Activated T-helper 1 cell treated with anti-CD3 and anti-CD28 coated beads, Interleukin-12 subunit alpha, Interleukin-12 subunit beta, Interleukin-2, Interleukin-4 antibody, amounts not matched to agents 30 ng/mL and 10 ng/mL and 1 ng/mL, durations not matched to agents 14 hours and 24 hours and 36 hours (primary cell): ENCODE data around the gene BCL6. TPM values are rescaled to one million over a fixed set of nuclear protein-coding genes. Genes with fewer than 3 reads are reported as not detected.

ENCODE experiments used
- DNase-seq: peaks from one replicate; pipeline ENCODE4 v3.0.0; 2021; ENCODE audit warnings: low spot score
- H3K27ac Mint-ChIP-seq: one replicate; pipeline ENCODE4 v1.8.0; 2021; ENCODE audit warnings: mild to moderate bottlenecking, mixed read lengths
- H3K27me3 Mint-ChIP-seq: one replicate; pipeline ENCODE4 v1.8.0; 2022; ENCODE audit warnings: mild to moderate bottlenecking, moderate library complexity, mixed read lengths; ENCODE audit not compliant: insufficient read depth
- H3K36me3 Mint-ChIP-seq: one replicate; pipeline ENCODE4 v1.8.0; 2021; ENCODE audit warnings: low read depth, mixed read lengths
- H3K4me1 Mint-ChIP-seq: one replicate; pipeline ENCODE4 v1.8.0; 2021; ENCODE audit warnings: low read depth, mixed read lengths
- H3K4me3 Mint-ChIP-seq: one replicate; pipeline ENCODE4 v1.8.0; 2021; ENCODE audit warnings: mild to moderate bottlenecking, moderate library complexity, mixed read lengths
- H3K9me3 Mint-ChIP-seq: one replicate; pipeline ENCODE4 v1.8.0; 2021; ENCODE audit warnings: mixed read lengths
- intact Hi-C: fragments of 100-400 bp; cut with micrococcal nuclease; formaldehyde crosslinking; loops from one replicate; pipeline ENCODE4 v1.15.1; 2024
- total RNA-seq: library from RNA; stranded (reverse); gene quantifications from 2 replicates; pipeline ENCODE4 v1.2.3, GENCODE V29; 2022

Gene BCL6
- total RNA-seq, 1 donor from 2014 or later: 42.1 TPM

DNA sequence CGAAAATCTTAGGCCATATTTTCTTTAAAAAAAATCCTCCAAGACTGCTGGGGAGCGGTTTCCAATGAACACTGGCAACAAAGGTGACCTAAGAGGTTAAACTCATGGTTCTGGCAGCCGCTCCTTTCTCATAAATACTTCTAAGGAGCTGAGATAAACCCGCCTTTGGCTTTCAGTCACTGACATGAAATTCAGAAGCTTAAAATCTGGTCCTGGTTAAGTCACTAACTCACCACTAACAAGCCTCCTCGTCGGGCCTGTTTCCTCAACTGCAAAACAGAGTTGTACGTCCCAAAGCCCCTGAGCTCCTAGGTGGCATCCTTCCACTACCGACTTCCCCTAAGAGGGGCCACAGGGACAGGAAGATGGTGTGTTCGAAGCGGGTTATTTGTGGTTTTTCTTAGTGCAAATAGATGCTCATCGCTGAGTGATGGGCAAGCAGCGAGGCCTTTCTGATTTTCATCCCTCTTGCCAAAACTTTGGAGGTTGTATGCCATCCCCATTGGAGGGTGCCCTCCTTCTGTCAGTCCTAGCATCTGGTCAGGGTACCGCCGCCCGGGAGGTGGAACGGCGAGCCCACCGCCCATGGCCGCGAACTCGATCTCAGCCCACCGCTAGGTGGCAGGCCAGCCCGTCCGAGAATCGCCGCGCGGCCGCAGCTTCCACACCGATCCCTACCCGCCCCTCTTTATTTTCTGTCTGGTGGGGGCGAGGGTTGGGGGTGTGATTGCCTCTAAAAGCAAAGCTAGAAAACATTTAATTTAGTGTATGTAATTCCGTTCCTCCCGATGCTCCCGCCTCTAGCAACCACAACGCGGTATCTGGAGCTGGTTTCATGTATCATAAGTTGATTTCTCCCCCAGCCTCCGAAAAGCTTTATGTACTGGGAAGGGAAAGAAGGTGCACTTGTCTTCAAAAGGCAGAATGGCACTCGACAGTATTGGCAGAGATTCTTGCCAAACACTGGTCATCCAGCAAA is 4.6 kb downstream of the BCL6 start:
- H3K27ac Mint-ChIP-seq: peak overlapping the region; percentile 98
- H3K36me3 Mint-ChIP-seq: peaks cover 14% of the 10 kb centered on the region
- DNase-seq: peak; percentile 63
- intact Hi-C loops: loop anchor here (2.0 to 5.0 kb wide), 7 partner anchors 432 to 1582 kb away; no protein-coding TSS in a partner anchor
- H3K4me1 Mint-ChIP-seq: peaks cover 64% of the 10 kb centered on the region
- H3K27me3 Mint-ChIP-seq: no peaks in the 10 kb centered on the region
- peak overlapping the region; percentile 96 for H3K4me3 Mint-ChIP-seq
- H3K9me3 Mint-ChIP-seq: no peaks in the 10 kb centered on the region

- Mint-ChIP-seq H3K9me3 (no peaks in the 10 kb centered on the region), H3K27me3 (no peaks in the 10 kb centered on the region), H3K27ac (peak overlapping the region; percentile 98), H3K4me3 (peak overlapping the region; percentile 96), H3K36me3 (peaks cover 20% of the 10 kb centered on the region), H3K4me1 (peaks cover 65% of the 10 kb centered on the region)
- peak; percentile 78 for DNase-seq
- intact Hi-C loops: loop anchor here (1.0 to 10.0 kb wide), 12 partner anchors 433 to 1583 kb away; no protein-coding TSS in a partner anchor
Observed at GRCh38 chr3:187739561-187740332, 5.5 kb downstream of the BCL6 start.

GRCh38 chr3:187739094-187739560 is 6.1 kb downstream of the BCL6 start:
- Mint-ChIP-seq H3K27me3 (no peaks in the 10 kb centered on the region), H3K27ac (peak overlapping the region; percentile 92), H3K9me3 (no peaks in the 10 kb centered on the region), H3K4me1 (peaks cover 71% of the 10 kb centered on the region), H3K4me3 (peak overlapping the region; percentile 96), H3K36me3 (peaks cover 21% of the 10 kb centered on the region)
- no peak for DNase-seq
- intact Hi-C loops: loop anchor here (1.0 to 10.0 kb wide), 5 partner anchors 1014 to 1496 kb away; no protein-coding TSS in a partner anchor

- H3K9me3 Mint-ChIP-seq: no peaks in the 10 kb centered on the region
- peak overlapping the region; percentile 96 for H3K4me3 Mint-ChIP-seq
- peaks cover 71% of the 10 kb centered on the region for H3K4me1 Mint-ChIP-seq
- no peaks in the 10 kb centered on the region for H3K27me3 Mint-ChIP-seq
- H3K27ac Mint-ChIP-seq: peak overlapping the region; percentile 92
- intact Hi-C loops: loop anchor here (1.0 to 10.0 kb wide), 7 partner anchors 1015 to 1496 kb away; no protein-coding TSS in a partner anchor
- DNase-seq: peak; percentile 67
- H3K36me3 Mint-ChIP-seq: peaks cover 23% of the 10 kb centered on the region
Observed at GRCh38 chr3:187738331-187739093, 6.8 kb downstream of the BCL6 start.

- Mint-ChIP-seq H3K36me3 (peaks cover 28% of the 10 kb centered on the region), H3K4me1 (peaks cover 71% of the 10 kb centered on the region), H3K4me3 (peak overlapping the region; percentile 96)
Observed at GRCh38 chr3:187738071-187738330, 7.3 kb downstream of the BCL6 start.

DNA sequence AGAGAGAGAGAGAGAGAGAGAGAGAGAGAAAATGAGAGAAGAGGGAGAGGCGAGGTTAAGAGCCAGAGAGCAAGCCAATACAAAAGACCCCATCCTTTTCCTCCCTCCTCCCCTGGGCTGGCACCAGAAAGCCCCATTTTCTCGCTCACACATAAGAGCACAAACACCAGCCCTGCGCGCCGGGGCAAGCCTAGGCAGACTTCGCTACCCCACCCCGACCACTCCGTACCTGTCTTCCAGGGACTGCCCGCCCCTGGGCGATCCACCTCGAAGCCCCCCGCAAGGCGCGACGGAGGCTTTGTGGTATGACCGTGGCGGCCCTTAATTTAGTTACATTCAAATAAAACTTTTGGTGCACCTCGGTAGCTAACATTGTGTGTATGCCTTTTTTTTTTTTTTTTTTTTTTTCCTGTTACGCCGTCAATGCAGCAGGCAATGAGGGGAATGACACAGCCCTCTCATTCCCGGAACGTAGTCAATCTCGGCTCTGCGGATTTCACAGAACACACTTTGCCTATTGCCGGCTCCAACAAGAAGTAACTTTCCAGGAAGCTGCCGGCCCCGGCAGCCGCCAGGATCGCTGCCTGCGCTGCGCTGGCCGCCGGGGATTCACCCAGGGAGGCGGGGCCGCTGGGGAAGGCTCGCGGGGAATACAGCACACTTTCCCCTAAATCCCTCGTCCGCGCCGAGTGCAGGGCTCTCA is 7.7 kb downstream of the BCL6 start:
- intact Hi-C loops: loop anchor here (1.0 to 10.0 kb wide), 4 partner anchors 1051 to 1497 kb away; no protein-coding TSS in a partner anchor
- Mint-ChIP-seq H3K4me1 (peaks cover 66% of the 10 kb centered on the region), H3K27ac (peak overlapping the region; percentile 92), H3K36me3 (peaks cover 32% of the 10 kb centered on the region), H3K27me3 (no peaks in the 10 kb centered on the region), H3K4me3 (peak overlapping the region; percentile 96), H3K9me3 (no peaks in the 10 kb centered on the region)
- peak; percentile 44 for DNase-seq

More at GRCh38 chr3:187738071-187738330, 7.3 kb downstream of the BCL6 start:
- H3K27me3 Mint-ChIP-seq: no peaks in the 10 kb centered on the region
- no peaks in the 10 kb centered on the region for H3K9me3 Mint-ChIP-seq
- intact Hi-C loops: loop anchor here (1.0 to 10.0 kb wide), 4 partner anchors 1050 to 1497 kb away; no protein-coding TSS in a partner anchor
- no peak for DNase-seq
- peak overlapping the region; percentile 92 for H3K27ac Mint-ChIP-seq

DNA sequence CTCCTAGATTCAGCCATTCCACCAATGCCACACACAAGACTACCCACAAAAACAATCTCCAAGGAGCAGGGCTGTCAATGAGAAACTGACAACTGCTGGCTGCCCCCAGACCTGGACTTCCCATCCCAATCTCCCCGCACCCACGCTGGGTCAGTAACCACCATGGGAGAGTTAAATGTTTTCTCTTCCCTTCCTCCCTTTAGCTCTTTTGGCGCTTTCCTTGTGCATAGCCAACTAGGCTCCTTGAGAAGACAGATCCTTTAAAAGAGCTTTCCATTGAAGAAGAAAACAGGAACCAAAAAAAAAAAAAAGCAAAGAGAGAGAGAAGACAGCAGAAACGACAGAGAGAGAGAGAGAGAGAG is 8.3 kb downstream of the BCL6 start:
- no peak for DNase-seq
- intact Hi-C loops: loop anchor here (10.0 kb wide), 1 partner anchor 1498 kb away; no protein-coding TSS in a partner anchor
- Mint-ChIP-seq H3K27ac (peak overlapping the region; percentile 82), H3K4me1 (peaks cover 61% of the 10 kb centered on the region), H3K4me3 (peak overlapping the region; percentile 96), H3K36me3 (peaks cover 34% of the 10 kb centered on the region), H3K27me3 (no peaks in the 10 kb centered on the region), H3K9me3 (no peaks in the 10 kb centered on the region)

- peak overlapping the region; percentile 82 for H3K27ac Mint-ChIP-seq
- no peak for DNase-seq
- H3K4me1 Mint-ChIP-seq: peaks cover 55% of the 10 kb centered on the region
- H3K4me3 Mint-ChIP-seq: peak overlapping the region; percentile 96
- peaks cover 40% of the 10 kb centered on the region for H3K36me3 Mint-ChIP-seq
- no peaks in the 10 kb centered on the region for H3K9me3 Mint-ChIP-seq
- intact Hi-C loops: loop anchor here (10.0 kb wide), 1 partner anchor 1498 kb away; no protein-coding TSS in a partner anchor
- H3K27me3 Mint-ChIP-seq: no peaks in the 10 kb centered on the region
Observed at GRCh38 chr3:187736418-187736871, 8.8 kb downstream of the BCL6 start.

DNA sequence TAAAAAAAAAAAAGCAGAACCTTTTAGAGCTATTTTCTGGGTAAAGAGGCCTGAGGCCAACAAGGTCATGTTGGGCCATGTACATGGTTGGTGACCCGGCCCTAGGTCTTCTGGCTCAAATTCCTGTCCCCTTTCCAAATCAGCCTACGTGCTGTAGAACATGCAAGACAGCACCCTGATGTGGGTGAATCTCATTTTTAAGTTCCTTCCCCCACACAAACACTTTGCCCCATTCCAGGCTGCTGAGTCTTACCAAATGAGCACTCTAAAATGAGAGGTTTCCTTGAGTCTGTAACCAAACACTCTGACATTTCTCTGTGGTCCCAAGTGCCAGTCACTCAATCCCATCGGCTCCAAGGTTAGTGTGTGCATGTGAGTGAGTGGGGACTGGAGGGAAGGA is 9.4 kb downstream of the BCL6 start:
- Mint-ChIP-seq H3K9me3 (no peaks in the 10 kb centered on the region), H3K36me3 (peaks cover 43% of the 10 kb centered on the region), H3K27ac (no peak overlapping the region), H3K27me3 (no peaks in the 10 kb centered on the region), H3K4me3 (peak overlapping the region; percentile 96), H3K4me1 (peaks cover 49% of the 10 kb centered on the region)
- DNase-seq: no peak
- intact Hi-C loops: loop anchor here (10.0 kb wide), 1 partner anchor 1499 kb away; no protein-coding TSS in a partner anchor

DNA sequence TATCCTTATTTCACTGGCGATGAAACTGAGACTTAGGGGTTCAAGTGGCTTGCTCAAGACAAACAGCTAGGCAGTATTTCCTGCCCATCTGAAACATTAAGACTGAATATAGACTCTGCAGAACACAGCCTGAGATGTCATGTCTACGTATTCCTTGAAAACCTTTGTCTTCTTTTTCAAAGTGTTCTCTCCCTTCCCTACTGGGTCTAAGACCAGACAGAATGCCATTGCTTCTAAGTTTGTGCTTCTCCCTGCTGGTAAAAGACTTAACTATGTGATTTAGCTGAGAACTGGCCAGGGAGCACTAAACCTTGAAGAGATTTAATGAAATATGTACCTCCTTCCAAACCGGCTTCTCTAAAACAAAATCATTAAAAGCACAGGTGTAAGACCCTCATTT is 9.9 kb downstream of the BCL6 start:
- H3K27ac Mint-ChIP-seq: no peak overlapping the region

GRCh38 chr3:187734841-187735240 is 10.4 kb downstream of the BCL6 start:
- H3K27ac Mint-ChIP-seq: no peak overlapping the region
- H3K27me3 Mint-ChIP-seq: no peaks in the 10 kb centered on the region
- no peaks in the 10 kb centered on the region for H3K9me3 Mint-ChIP-seq
- no peak for DNase-seq
- H3K4me3 Mint-ChIP-seq: no peak overlapping the region
- intact Hi-C loops: loop anchor here (10.0 kb wide), 1 partner anchor 1500 kb away; no protein-coding TSS in a partner anchor
- peaks cover 51% of the 10 kb centered on the region for H3K36me3 Mint-ChIP-seq
- peaks cover 40% of the 10 kb centered on the region for H3K4me1 Mint-ChIP-seq

More for the DNA sequence above, 9.9 kb downstream of the BCL6 start:
- Mint-ChIP-seq H3K4me1 (peaks cover 45% of the 10 kb centered on the region), H3K27me3 (no peaks in the 10 kb centered on the region), H3K36me3 (peaks cover 46% of the 10 kb centered on the region), H3K9me3 (no peaks in the 10 kb centered on the region), H3K4me3 (no peak overlapping the region)
- no peak for DNase-seq
- intact Hi-C loops: loop anchor here (10.0 kb wide), 1 partner anchor 1499 kb away; no protein-coding TSS in a partner anchor
